Type B pancreatic cell (in vitro differentiated cells): ENCODE results near the gene PLBD2. TPM values are rescaled to one million over a fixed set of nuclear protein-coding genes. Genes with fewer than 3 reads are reported as not detected.

ENCODE experiments used
- DNase-seq: peaks from one replicate; pipeline ENCODE4 v3.0.0; 2021; ENCODE audit warnings: mixed read lengths; ENCODE audit not compliant: unreplicated experiment; ENCODE audit errors: extremely low spot score
- H3K27ac Mint-ChIP-seq: 2 replicates; pipeline ENCODE4 v1.8.0; 2021; ENCODE audit warnings: mild to moderate bottlenecking, mixed read lengths
- H3K27me3 Mint-ChIP-seq: 2 replicates; pipeline ENCODE4 v1.8.0; 2021; ENCODE audit warnings: mixed read lengths
- H3K36me3 Mint-ChIP-seq: 2 replicates; pipeline ENCODE4 v1.8.0; 2021; ENCODE audit warnings: mixed read lengths
- H3K4me1 Mint-ChIP-seq: one replicate; pipeline ENCODE4 v1.8.0; 2021; ENCODE audit warnings: mixed read lengths; ENCODE audit not compliant: unreplicated experiment
- H3K4me3 Mint-ChIP-seq: 2 replicates; pipeline ENCODE4 v1.8.0; 2021; ENCODE audit warnings: mild to moderate bottlenecking, mixed read lengths
- H3K9me3 Mint-ChIP-seq: 2 replicates; pipeline ENCODE4 v1.8.0; 2021; ENCODE audit warnings: mixed read lengths
- CTCF ChIP-seq: fragments of 200-600 bp; sonication (generic); conservative IDR thresholded peaks from 2 replicates; pipeline ENCODE4 v1.5.0; 2021; ENCODE audit warnings: antibody characterized with exemption, mild to moderate bottlenecking
- total RNA-seq: library from RNA; stranded (reverse); gene quantifications from 2 replicates; pipeline ENCODE4 v1.2.1, GENCODE V29; 2021; ENCODE audit warnings: low replicate concordance

Gene PLBD2
- total RNA-seq, 1 donor from 2014 or later: 39.0 TPM

GRCh38 chr12:113368331-113368730, 9.9 kb downstream of the PLBD2 start:
- Mint-ChIP-seq H3K4me1 (no peaks in the 10 kb centered on the region), H3K4me3 (no peak overlapping the region), H3K27ac (no peak overlapping the region), H3K36me3 (peaks cover 9% of the 10 kb centered on the region), H3K27me3 (no peaks in the 10 kb centered on the region), H3K9me3 (no peaks in the 10 kb centered on the region)
- TF ChIP-seq CTCF: no peak
- DNase-seq: no peak

- no peak for TF ChIP-seq CTCF
- H3K27me3 Mint-ChIP-seq: no peaks in the 10 kb centered on the region
Observed at GRCh38 chr12:113369391-113369985, 11.1 kb downstream of the PLBD2 start.

GRCh38 chr12:113370923-113371682, 12.7 kb downstream of the PLBD2 start:
- Mint-ChIP-seq H3K27me3 (no peaks in the 10 kb centered on the region), H3K9me3 (no peaks in the 10 kb centered on the region), H3K27ac (no peak overlapping the region), H3K4me3 (no peak overlapping the region), H3K36me3 (peaks cover 13% of the 10 kb centered on the region), H3K4me1 (no peaks in the 10 kb centered on the region)
- DNase-seq: no peak
- TF ChIP-seq CTCF: no peak

More at GRCh38 chr12:113369391-113369985, 11.1 kb downstream of the PLBD2 start:
- H3K4me3 Mint-ChIP-seq: no peak overlapping the region
- no peak overlapping the region for H3K27ac Mint-ChIP-seq
- no peaks in the 10 kb centered on the region for H3K4me1 Mint-ChIP-seq
- H3K9me3 Mint-ChIP-seq: no peaks in the 10 kb centered on the region
- DNase-seq: no peak
- H3K36me3 Mint-ChIP-seq: peaks cover 13% of the 10 kb centered on the region

- Mint-ChIP-seq H3K4me3 (no peak overlapping the region), H3K4me1 (no peaks in the 10 kb centered on the region), H3K36me3 (peaks cover 13% of the 10 kb centered on the region), H3K27me3 (no peaks in the 10 kb centered on the region), H3K9me3 (no peaks in the 10 kb centered on the region), H3K27ac (no peak overlapping the region)
- TF ChIP-seq CTCF: no peak
- DNase-seq: no peak
Observed at GRCh38 chr12:113371808-113372207, 13.4 kb downstream of the PLBD2 start.

- H3K4me1 Mint-ChIP-seq: no peaks in the 10 kb centered on the region
- peaks cover 17% of the 10 kb centered on the region for H3K36me3 Mint-ChIP-seq
- H3K4me3 Mint-ChIP-seq: no peak overlapping the region
- no peaks in the 10 kb centered on the region for H3K9me3 Mint-ChIP-seq
- H3K27me3 Mint-ChIP-seq: no peaks in the 10 kb centered on the region
- no peak for TF ChIP-seq CTCF
- H3K27ac Mint-ChIP-seq: no peak overlapping the region
- no peak for DNase-seq
Observed at GRCh38 chr12:113372371-113372770, 14.0 kb downstream of the PLBD2 start.
